ENCODE data around the gene TENM4. TPM values are rescaled to one million over a fixed set of nuclear protein-coding genes. Genes with fewer than 3 reads are reported as not detected.

TENM4 gene
- total RNA-seq, 1 donor from 2014 or later, result 3.8 TPM

DNA sequence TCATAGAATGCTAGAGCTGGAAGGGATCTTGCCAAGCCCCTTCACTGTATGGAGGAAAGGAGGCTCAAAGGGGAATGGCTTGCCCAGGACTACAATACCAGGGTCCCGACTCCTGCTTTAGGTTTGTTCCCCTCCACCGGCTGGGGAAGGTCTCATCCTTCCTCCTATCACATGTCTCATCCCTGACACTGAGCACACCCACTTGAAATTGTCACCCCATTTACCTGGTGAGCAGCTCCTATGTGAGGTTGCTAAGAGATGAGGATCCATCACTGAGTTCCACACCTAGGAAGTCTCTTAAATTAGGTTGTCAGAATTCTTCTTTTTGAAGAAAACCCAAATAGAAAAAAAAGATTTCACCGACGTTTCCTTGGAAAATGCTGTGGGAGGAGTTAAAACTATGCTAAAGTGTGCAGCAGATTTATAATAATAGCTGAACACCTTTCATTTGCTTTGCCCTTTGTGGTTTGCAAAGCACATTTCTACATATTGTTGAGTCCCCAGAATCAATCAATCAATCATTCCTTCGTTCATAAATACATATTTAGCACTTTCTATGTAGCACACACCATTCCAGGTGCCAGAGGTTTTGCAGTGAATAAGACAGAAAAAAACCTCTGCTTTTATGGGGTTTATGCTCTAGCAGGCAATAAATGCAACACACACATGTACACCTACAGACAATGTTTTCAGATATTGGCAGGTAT lies 91.7 kb downstream of the TENM4 start:
- Mint-ChIP-seq H3K27me3 (ENCODE audit: low read depth) (peaks cover 6% of the 10 kb centered on the region), H3K4me3 (ENCODE audit: unreplicated experiment) (no peak overlapping the region), H3K27ac (ENCODE audit: unreplicated experiment) (no peak overlapping the region), H3K9me3 (ENCODE audit: low read depth) (no peaks in the 10 kb centered on the region), H3K4me1 (ENCODE audit: low read depth) (no peaks in the 10 kb centered on the region), H3K36me3 (ENCODE audit: low read depth) (no peaks in the 10 kb centered on the region)
- no peak for TF ChIP-seq CTCF (IDR thresholded peaks at IDR 0.05)
- no peak for DNase-seq (ENCODE audit: low spot score)

GRCh38 chr11:79346021-79346420 lies 94.8 kb downstream of the TENM4 start:
- H3K27me3 Mint-ChIP-seq (ENCODE audit: low read depth), result peaks cover 6% of the 10 kb centered on the region
- H3K4me1 Mint-ChIP-seq (ENCODE audit: low read depth), result no peaks in the 10 kb centered on the region
- DNase-seq (ENCODE audit: low spot score), result no peak
- H3K9me3 Mint-ChIP-seq (ENCODE audit: low read depth), result no peaks in the 10 kb centered on the region
- no peak overlapping the region for H3K4me3 Mint-ChIP-seq (ENCODE audit: unreplicated experiment)
- H3K36me3 Mint-ChIP-seq (ENCODE audit: low read depth), result no peaks in the 10 kb centered on the region
- TF ChIP-seq CTCF (IDR thresholded peaks at IDR 0.05), result no peak
- no peak overlapping the region for H3K27ac Mint-ChIP-seq (ENCODE audit: unreplicated experiment)

DNA sequence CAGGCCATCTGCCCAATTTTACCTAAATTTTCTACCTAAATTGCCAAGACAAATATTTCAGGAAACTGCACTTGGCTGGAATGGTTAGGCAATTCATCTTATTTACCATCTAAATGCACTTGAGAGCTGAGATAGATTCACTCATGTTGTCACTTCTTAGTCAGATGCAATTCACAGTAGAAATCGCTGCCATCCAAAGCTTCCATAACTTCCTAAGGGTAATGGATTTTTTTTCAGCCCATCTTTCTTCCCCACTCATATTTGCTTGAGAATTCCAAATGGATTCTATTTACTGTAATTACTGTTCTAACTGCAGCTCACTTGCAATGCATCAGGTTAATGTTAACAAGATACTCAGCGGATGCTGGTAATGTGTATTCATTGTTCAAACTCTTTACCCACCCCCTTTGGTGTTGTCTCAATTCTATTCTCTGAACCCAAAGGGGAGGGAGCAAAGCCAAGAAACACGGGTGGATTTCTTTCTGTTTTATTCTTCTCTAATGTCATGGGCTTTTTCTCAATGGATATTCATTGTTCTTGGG lies 96.0 kb downstream of the TENM4 start:
- Mint-ChIP-seq H3K4me1 (ENCODE audit: low read depth) (no peaks in the 10 kb centered on the region), H3K36me3 (ENCODE audit: low read depth) (no peaks in the 10 kb centered on the region), H3K27ac (ENCODE audit: unreplicated experiment) (no peak overlapping the region), H3K4me3 (ENCODE audit: unreplicated experiment) (no peak overlapping the region), H3K9me3 (ENCODE audit: low read depth) (no peaks in the 10 kb centered on the region), H3K27me3 (ENCODE audit: low read depth) (peaks cover 6% of the 10 kb centered on the region)
- no peak for DNase-seq (ENCODE audit: low spot score)
- no peak for TF ChIP-seq CTCF (IDR thresholded peaks at IDR 0.05)

DNA sequence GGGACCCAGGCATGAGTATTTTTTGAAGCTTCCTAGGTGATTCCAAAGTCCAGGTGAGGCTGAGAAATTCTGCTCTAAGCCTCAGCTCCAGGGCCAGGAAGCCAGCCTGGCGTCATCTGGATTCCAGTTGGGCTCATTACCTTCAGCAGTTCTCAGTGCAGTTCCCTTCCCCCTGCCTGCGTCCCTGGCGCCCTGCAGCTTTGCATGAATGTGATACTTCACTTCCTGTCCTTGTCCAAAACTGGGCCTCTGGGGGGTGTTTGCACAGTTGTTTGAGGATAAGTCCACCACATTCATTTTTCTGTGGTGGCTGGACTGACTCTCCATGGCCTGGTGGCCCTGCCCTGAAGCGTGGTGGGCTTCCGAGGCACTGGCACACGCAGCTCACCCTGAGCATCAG lies 98.1 kb downstream of the TENM4 start:
- no peaks in the 10 kb centered on the region for H3K36me3 Mint-ChIP-seq (ENCODE audit: low read depth)
- no peak for DNase-seq (ENCODE audit: low spot score)
- no peak overlapping the region for H3K27ac Mint-ChIP-seq (ENCODE audit: unreplicated experiment)
- H3K9me3 Mint-ChIP-seq (ENCODE audit: low read depth), result no peaks in the 10 kb centered on the region
- TF ChIP-seq CTCF (IDR thresholded peaks at IDR 0.05), result no peak
- H3K4me3 Mint-ChIP-seq (ENCODE audit: unreplicated experiment), result no peak overlapping the region
- H3K27me3 Mint-ChIP-seq (ENCODE audit: low read depth), result peaks cover 6% of the 10 kb centered on the region
- no peaks in the 10 kb centered on the region for H3K4me1 Mint-ChIP-seq (ENCODE audit: low read depth)

DNA sequence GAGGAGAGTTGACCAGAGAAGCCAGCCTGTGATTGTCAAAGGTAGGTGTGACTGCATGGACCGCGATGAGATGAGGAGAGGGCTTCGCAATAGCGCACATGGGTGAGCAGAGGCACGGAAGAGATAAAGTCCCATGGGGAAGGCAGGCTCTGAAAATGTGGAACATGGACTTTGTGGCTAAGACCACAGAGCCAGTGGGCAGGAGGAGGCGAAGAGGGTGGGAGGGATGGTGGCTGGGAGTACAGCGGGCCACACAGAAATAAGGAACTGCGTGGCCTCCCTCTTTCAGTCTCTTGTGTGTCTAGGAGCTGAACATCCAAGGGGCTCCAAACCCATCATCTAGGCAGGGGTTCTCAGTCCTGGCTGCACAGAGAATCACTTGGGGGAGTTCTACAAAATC lies 98.6 kb downstream of the TENM4 start:
- Mint-ChIP-seq H3K36me3 (ENCODE audit: low read depth) (no peaks in the 10 kb centered on the region), H3K4me3 (ENCODE audit: unreplicated experiment) (no peak overlapping the region), H3K9me3 (ENCODE audit: low read depth) (no peaks in the 10 kb centered on the region), H3K27me3 (ENCODE audit: low read depth) (peaks cover 6% of the 10 kb centered on the region), H3K4me1 (ENCODE audit: low read depth) (no peaks in the 10 kb centered on the region), H3K27ac (ENCODE audit: unreplicated experiment) (no peak overlapping the region)
- TF ChIP-seq CTCF (IDR thresholded peaks at IDR 0.05), result no peak
- no peak for DNase-seq (ENCODE audit: low spot score)

Data from chondrocyte (in vitro differentiated cells).